ENCODE data around the gene FAM174B.

- no peak for TF ChIP-seq CTCF (IDR thresholded peaks at IDR 0.05; ENCODE audit: low read length)
- no peak for TF ChIP-seq EZH2 (IDR thresholded peaks at IDR 0.05; ENCODE audit: borderline replicate concordance, low read length)
Observed at GRCh38 chr15:92671406-92671805, 15.8 kb upstream of the FAM174B start.

All from OCI-LY1 (cell line).